CD4-positive, alpha-beta memory T cell (primary cell): Measurements from ENCODE around the gene TTLL5. TPM values are rescaled to one million over a fixed set of nuclear protein-coding genes. Genes with fewer than 3 reads are reported as not detected.

Experiments used
- CTCF ChIA-PET: fragments of 350-600 bp; sonication (Branson Sonifier 250); formaldehyde crosslinking; loops from one replicate; lab custom pipeline; 2021; ENCODE audit warnings: inconsistent platforms; ENCODE audit not compliant: partially characterized antibody; lab: Charles Lee
- POLR2A ChIA-PET: fragments of 350-600 bp; sonication (Branson Sonifier 250); formaldehyde crosslinking; loops from one replicate; lab custom pipeline; 2021; ENCODE audit not compliant: partially characterized antibody; lab: Charles Lee
- DNase-seq, 5 donors: peaks; one replicate each; pipeline versions ENCODE4 v3.0.0 to v3.0.0-alpha.2; 2020 to 2022; ENCODE audit warnings: mixed read lengths in 1 of 5
- H3K27ac ChIP-seq: one replicate; pipeline ENCODE4 v1.7.0; 2013; ENCODE audit warnings: low read depth, low read length
- H3K27me3 ChIP-seq: 2 replicates; pipeline ENCODE4 v1.7.0; 2013; ENCODE audit warnings: mild to moderate bottlenecking, low read length, moderate library complexity; ENCODE audit not compliant: insufficient read depth
- H3K36me3 ChIP-seq: 2 replicates; pipeline ENCODE4 v1.7.0; 2013; ENCODE audit warnings: mild to moderate bottlenecking, low read length, moderate library complexity; ENCODE audit not compliant: insufficient read depth
- H3K4me1 ChIP-seq: 2 replicates; pipeline ENCODE4 v1.7.0; 2013; ENCODE audit warnings: mild to moderate bottlenecking, low read length, moderate library complexity; ENCODE audit not compliant: insufficient read depth
- H3K4me3 ChIP-seq, 2 donors: one replicate each; pipeline ENCODE4 v1.7.0; 2013; ENCODE audit warnings: low read length in 2 of 2, mild to moderate bottlenecking in 1 of 2
- H3K9me3 ChIP-seq, 2 donors: one replicate each; pipeline ENCODE4 v1.7.0; 2013; ENCODE audit warnings: low read length in 2 of 2, control low read depth in 1 of 2; ENCODE audit not compliant: control insufficient read depth in 1 of 2
- H3K27ac Mint-ChIP-seq, 7 donors: one replicate each; pipeline ENCODE4 v1.8.0; 2020 to 2021; ENCODE audit warnings: mixed read lengths in 7 of 7, mild to moderate bottlenecking in 6 of 7, inconsistent platforms in 3 of 7, moderate library complexity in 3 of 7
- H3K27me3 Mint-ChIP-seq, 2 donors: one replicate each; pipeline ENCODE4 v1.8.0; 2020 to 2021; ENCODE audit warnings: mixed read lengths in 2 of 2
- H3K36me3 Mint-ChIP-seq, 2 donors: one replicate each; pipeline ENCODE4 v1.8.0; 2020 to 2021; ENCODE audit warnings: mixed read lengths in 2 of 2, inconsistent platforms in 1 of 2, mild to moderate bottlenecking in 1 of 2
- H3K4me1 Mint-ChIP-seq, 4 donors: one replicate each; pipeline ENCODE4 v1.8.0; 2020 to 2021; ENCODE audit warnings: mixed read lengths in 4 of 4, mild to moderate bottlenecking in 1 of 4
- H3K4me3 Mint-ChIP-seq, 8 donors: one replicate each; pipeline ENCODE4 v1.8.0; 2020 to 2021; ENCODE audit warnings: mixed read lengths in 8 of 8, mild to moderate bottlenecking in 7 of 8, moderate library complexity in 6 of 8, inconsistent platforms in 3 of 8
- H3K9me3 Mint-ChIP-seq, 8 donors: one replicate each; pipeline ENCODE4 v1.8.0; 2020 to 2021; ENCODE audit warnings: mixed read lengths in 8 of 8, mild to moderate bottlenecking in 5 of 8, inconsistent platforms in 3 of 8, moderate library complexity in 1 of 8
- intact Hi-C: fragments of 100-400 bp; cut with micrococcal nuclease; formaldehyde crosslinking; loops from one replicate; pipeline ENCODE4 v1.15.1; 2023
- polyA plus RNA-seq, 2 donors: library from polyadenylated mRNA; unstranded; fragments of 300-500 nt; fragmentation: Illumina TruSeq; gene quantifications; one replicate each; pipeline ENCODE4 v1.2.3, GENCODE V29; 2021
- total RNA-seq, 2 experiments: library from RNA; stranded (reverse); gene quantifications; one replicate each; pipeline ENCODE4 v1.2.3, GENCODE V29; 2021

Gene TTLL5
- total and polyA plus RNA-seq, 4 experiments from 2014 or later: 8.4 to 28.2 (median 20.5) TPM

DNA sequence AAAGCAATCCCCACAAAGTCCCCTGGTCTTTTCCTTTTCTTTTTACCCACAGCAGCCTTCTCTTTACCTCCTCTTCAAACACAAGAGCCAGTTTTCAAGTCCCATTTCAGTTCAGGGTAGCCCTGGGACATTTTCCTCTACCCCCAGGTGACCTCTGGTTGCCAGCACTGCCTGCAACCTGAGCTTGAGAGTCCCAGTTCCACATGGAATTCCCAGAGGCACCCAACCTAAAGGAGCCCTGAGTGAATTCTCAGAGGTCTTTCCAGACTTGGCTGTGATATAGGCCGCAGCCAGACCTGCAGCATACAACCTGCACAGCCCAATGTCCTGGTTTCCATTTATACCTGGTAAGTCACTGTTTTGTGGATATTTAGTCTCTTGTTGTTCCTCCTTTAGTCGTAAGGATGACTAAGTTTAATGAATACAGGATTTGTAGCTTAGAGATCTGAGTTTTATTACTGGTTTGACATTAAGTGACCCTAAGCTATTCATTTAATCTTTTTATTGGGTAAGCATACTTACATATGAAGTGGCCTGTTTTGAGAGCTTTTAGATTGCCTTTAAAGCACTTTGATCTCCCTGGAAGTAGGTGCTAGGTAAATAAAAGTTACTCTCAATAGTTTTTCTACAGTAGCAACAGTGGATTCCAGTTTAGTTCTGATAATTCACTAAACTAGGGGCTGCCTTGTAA lies 160.9 kb downstream of the TTLL5 start:
- Mint-ChIP-seq H3K4me1 (peaks cover 0 to 3% (median 1%) of the 10 kb centered on the region in 4 donors), H3K36me3 (peaks cover 42 to 45% of the 10 kb centered on the region in 2 donors), H3K27ac (peak overlapping the region in 1 of 7 donors; percentile 2), H3K4me3 (no peak overlapping the region), H3K27me3 (no peaks in the 10 kb centered on the region), H3K9me3 (no peaks in the 10 kb centered on the region)
- Histone ChIP-seq H3K4me3 (no peak overlapping the region), H3K36me3 (peaks cover 16% of the 10 kb centered on the region), H3K4me1 (no peaks in the 10 kb centered on the region), H3K9me3 (no peaks in the 10 kb centered on the region), H3K27ac (no peak overlapping the region), H3K27me3 (no peaks in the 10 kb centered on the region)
- ChIA-PET CTCF (no interaction called here), POLR2A (no interaction called here)
- DNase-seq: no peak
- intact Hi-C loops: no loop called here

GRCh38 chr14:75822522-75823141 lies 161.6 kb downstream of the TTLL5 start:
- intact Hi-C loops: no loop called here
- no peak overlapping the region for H3K27ac Mint-ChIP-seq
- H3K4me1 ChIP-seq: no peaks in the 10 kb centered on the region
- H3K36me3 ChIP-seq: peaks cover 16% of the 10 kb centered on the region
- POLR2A ChIA-PET: no interaction called here
- no peaks in the 10 kb centered on the region for H3K9me3 Mint-ChIP-seq
- H3K4me1 Mint-ChIP-seq: peaks cover 0 to 3% (median 1%) of the 10 kb centered on the region in 4 donors
- H3K27me3 ChIP-seq: no peaks in the 10 kb centered on the region
- no peaks in the 10 kb centered on the region for H3K9me3 ChIP-seq
- H3K27me3 Mint-ChIP-seq: no peaks in the 10 kb centered on the region
- H3K4me3 Mint-ChIP-seq: no peak overlapping the region
- DNase-seq: no peak
- H3K4me3 ChIP-seq: no peak overlapping the region
- CTCF ChIA-PET: no interaction called here
- H3K36me3 Mint-ChIP-seq: peaks cover 42 to 45% of the 10 kb centered on the region in 2 donors
- H3K27ac ChIP-seq: no peak overlapping the region

- Mint-ChIP-seq H3K4me3 (no peak overlapping the region), H3K27me3 (no peaks in the 10 kb centered on the region), H3K36me3 (peaks cover 42 to 45% of the 10 kb centered on the region in 2 donors), H3K4me1 (peaks cover 0 to 3% (median 1%) of the 10 kb centered on the region in 4 donors), H3K27ac (no peak overlapping the region), H3K9me3 (no peaks in the 10 kb centered on the region)
- ChIA-PET CTCF (no interaction called here), POLR2A (interaction anchor here (0.8 kb wide), 1 partner anchor 16 kb away, joined by 3 read pairs; no protein-coding TSS in a partner anchor)
- Histone ChIP-seq H3K4me1 (no peaks in the 10 kb centered on the region), H3K9me3 (no peaks in the 10 kb centered on the region), H3K4me3 (no peak overlapping the region), H3K27me3 (no peaks in the 10 kb centered on the region), H3K36me3 (peaks cover 16% of the 10 kb centered on the region), H3K27ac (no peak overlapping the region)
- no peak for DNase-seq
- intact Hi-C loops: no loop called here
Measured at GRCh38 chr14:75823334-75823733, 162.3 kb downstream of the TTLL5 start.

- no peaks in the 10 kb centered on the region for H3K9me3 ChIP-seq
- intact Hi-C loops: no loop called here
- Mint-ChIP-seq H3K4me1 (peaks cover 0 to 3% (median 1%) of the 10 kb centered on the region in 4 donors), H3K4me3 (no peak overlapping the region), H3K36me3 (peaks cover 42 to 45% of the 10 kb centered on the region in 2 donors), H3K27ac (peak overlapping the region in 4 of 7 donors; percentile 24 to 84 (median 64)), H3K27me3 (no peaks in the 10 kb centered on the region), H3K9me3 (no peaks in the 10 kb centered on the region)
- no peaks in the 10 kb centered on the region for H3K27me3 ChIP-seq
- peaks cover 16% of the 10 kb centered on the region for H3K36me3 ChIP-seq
- H3K4me1 ChIP-seq: no peaks in the 10 kb centered on the region
- no peak overlapping the region for H3K27ac ChIP-seq
- DNase-seq: no peak
- ChIA-PET CTCF (no interaction called here), POLR2A (no interaction called here)
- no peak overlapping the region for H3K4me3 ChIP-seq
Measured at GRCh38 chr14:75824318-75824717, 163.3 kb downstream of the TTLL5 start.

- POLR2A ChIA-PET: no interaction called here
- Histone ChIP-seq H3K4me3 (no peak overlapping the region), H3K36me3 (peaks cover 10% of the 10 kb centered on the region), H3K9me3 (no peaks in the 10 kb centered on the region), H3K27ac (no peak overlapping the region), H3K27me3 (no peaks in the 10 kb centered on the region), H3K4me1 (no peaks in the 10 kb centered on the region)
- Mint-ChIP-seq H3K4me3 (no peak overlapping the region), H3K36me3 (peaks cover 36 to 37% of the 10 kb centered on the region in 2 donors), H3K27me3 (no peaks in the 10 kb centered on the region), H3K9me3 (no peaks in the 10 kb centered on the region), H3K4me1 (peaks cover 0 to 3% (median 1%) of the 10 kb centered on the region in 4 donors), H3K27ac (peak overlapping the region in 1 of 7 donors; percentile 27)
- CTCF ChIA-PET: no interaction called here
- DNase-seq: no peak
- intact Hi-C loops: no loop called here
Measured at GRCh38 chr14:75825147-75825592, 164.1 kb downstream of the TTLL5 start.

DNA sequence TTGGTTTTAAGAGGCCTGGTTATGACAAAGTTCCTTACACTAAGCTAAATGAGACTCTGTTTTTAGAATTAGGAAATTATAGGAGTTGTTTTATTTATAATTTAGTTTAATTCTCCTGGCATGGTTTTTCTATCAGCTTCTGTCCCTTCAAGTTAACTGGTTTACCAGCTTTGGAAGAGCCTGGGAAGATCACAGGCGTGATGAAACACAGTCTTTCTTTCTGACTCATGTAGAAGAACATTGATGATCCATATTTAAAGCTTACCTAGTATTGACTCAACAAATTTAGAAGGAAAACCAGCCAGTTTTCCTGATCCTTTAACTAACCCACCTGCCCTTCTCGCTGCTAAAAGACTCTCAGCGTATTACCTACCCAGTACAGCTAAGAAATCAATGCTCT lies 165.6 kb downstream of the TTLL5 start:
- Mint-ChIP-seq H3K27ac (no peak overlapping the region), H3K27me3 (no peaks in the 10 kb centered on the region), H3K4me1 (peaks cover 6 to 8% (median 7%) of the 10 kb centered on the region in 4 donors), H3K9me3 (no peaks in the 10 kb centered on the region), H3K4me3 (no peak overlapping the region), H3K36me3 (peaks cover 22 to 24% of the 10 kb centered on the region in 2 donors)
- Histone ChIP-seq H3K27ac (no peak overlapping the region), H3K4me3 (no peak overlapping the region), H3K36me3 (peaks cover 5% of the 10 kb centered on the region), H3K9me3 (no peaks in the 10 kb centered on the region), H3K27me3 (no peaks in the 10 kb centered on the region), H3K4me1 (peaks cover 11% of the 10 kb centered on the region)
- intact Hi-C loops: no loop called here
- no peak for DNase-seq
- ChIA-PET POLR2A (no interaction called here), CTCF (no interaction called here)

- Mint-ChIP-seq H3K36me3 (peaks cover 15 to 22% of the 10 kb centered on the region in 2 donors), H3K9me3 (no peaks in the 10 kb centered on the region), H3K4me3 (no peak overlapping the region), H3K27me3 (no peaks in the 10 kb centered on the region), H3K4me1 (peaks cover 10 to 14% (median 13%) of the 10 kb centered on the region in 4 donors), H3K27ac (no peak overlapping the region)
- H3K4me3 ChIP-seq: no peak overlapping the region
- ChIA-PET CTCF (no interaction called here), POLR2A (no interaction called here)
- H3K4me1 ChIP-seq: peaks cover 18% of the 10 kb centered on the region
- no peak overlapping the region for H3K27ac ChIP-seq
- intact Hi-C loops: no loop called here
- H3K27me3 ChIP-seq: no peaks in the 10 kb centered on the region
- H3K9me3 ChIP-seq: no peaks in the 10 kb centered on the region
- DNase-seq: no peak
- no peaks in the 10 kb centered on the region for H3K36me3 ChIP-seq
Measured at GRCh38 chr14:75827331-75827730, 166.3 kb downstream of the TTLL5 start.
